ENCODE results near the gene PPP1R9B. TPM values are rescaled to one million over a fixed set of nuclear protein-coding genes. Genes with fewer than 3 reads are reported as not detected.

The PPP1R9B gene
- polyA plus RNA-seq, 1 donor = 30.7 TPM

DNA sequence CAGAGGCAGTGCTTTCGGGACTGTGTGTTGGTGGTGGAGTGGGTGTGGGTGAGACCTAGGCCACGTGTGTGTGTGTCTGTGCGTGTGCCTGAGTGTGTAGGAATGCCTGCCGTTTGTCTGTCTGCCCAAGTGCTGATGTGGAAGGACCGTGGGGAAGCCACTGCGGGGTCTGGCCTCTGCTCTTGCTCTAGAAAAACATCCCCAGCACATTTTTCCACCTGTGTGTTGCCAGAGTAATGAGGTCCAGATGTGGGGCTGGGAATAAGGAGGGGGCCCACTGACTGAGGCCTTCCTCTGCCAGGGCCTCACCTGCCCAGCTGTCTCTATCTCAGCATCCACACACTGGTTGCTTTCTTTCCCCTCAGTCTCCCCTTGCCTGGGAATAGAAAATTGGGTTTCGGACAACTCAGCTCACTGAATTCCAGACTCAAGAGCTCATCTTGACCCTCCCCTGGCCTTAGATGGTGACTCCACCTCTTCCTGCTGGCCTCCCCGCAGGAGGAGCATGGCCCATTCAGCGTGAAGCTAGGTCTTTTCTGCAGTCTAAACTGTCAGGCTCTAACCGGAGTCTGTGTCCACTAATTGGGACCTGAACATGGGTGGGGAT lies 23.0 kb upstream of the PPP1R9B start:
- Histone ChIP-seq H3K4me1 (ENCODE audit: control insufficient read depth, insufficient read depth, low read length) (peaks cover 29% of the 10 kb centered on the region), H3K36me3 (ENCODE audit: control insufficient read depth, insufficient read depth, low read length) (no peaks in the 10 kb centered on the region), H3K27me3 (ENCODE audit: control insufficient read depth, insufficient read depth, low read length) (no peaks in the 10 kb centered on the region), H3K27ac (ENCODE audit: low read length) (peak overlapping the region; percentile 20), H3K4me3 (ENCODE audit: low read length) (no peak overlapping the region), H3K9me3 (ENCODE audit: control insufficient read depth, low read depth, low read length) (no peaks in the 10 kb centered on the region)
- peak in 1 of 2 donors; percentile 31 for DNase-seq
- no CpG with 5 or more reads among the region's 10 CpGs for WGBS (ENCODE audit: insufficient coverage, low lambda C conversion rate)

DNA sequence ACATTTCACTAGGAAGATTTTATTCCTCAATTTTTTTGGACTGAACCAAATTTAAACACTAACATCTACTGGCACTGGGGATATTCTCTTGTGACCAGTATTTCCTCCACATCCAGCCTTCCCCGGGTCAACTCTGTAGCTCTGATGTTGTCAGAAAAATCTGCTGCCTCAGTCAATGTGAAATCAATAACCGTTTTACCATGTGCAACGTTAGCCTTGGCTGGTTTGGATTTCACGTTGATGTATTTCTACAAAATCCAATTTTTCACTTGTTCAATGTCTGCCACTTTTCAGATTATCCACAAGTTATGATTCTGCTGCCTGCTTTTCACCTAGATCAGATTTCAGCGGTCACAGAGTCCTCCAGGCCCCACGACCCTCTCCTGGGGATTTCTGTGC lies 22.5 kb upstream of the PPP1R9B start:
- no peaks in the 10 kb centered on the region for H3K36me3 ChIP-seq (ENCODE audit: control insufficient read depth, insufficient read depth, low read length)

DNA sequence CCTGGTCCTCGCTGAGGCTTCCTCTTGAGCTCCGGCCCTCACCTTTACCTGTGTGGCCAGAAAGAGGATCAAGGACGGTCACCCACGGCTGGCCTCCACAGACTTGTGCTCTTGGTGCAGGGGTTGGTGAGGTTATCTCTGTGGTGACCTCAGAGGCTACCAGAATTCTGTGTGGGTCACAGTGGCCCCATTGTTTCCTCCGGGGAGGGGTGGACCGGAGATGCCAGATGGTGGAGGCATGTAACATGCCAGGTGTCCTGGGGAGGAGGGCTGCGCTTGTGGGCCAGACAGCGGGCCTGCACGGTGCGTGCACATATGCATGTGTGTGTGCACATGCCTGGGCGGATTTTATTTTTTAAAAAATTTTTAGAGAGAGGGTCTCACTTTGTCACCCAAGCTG lies 21.7 kb upstream of the PPP1R9B start:
- no peaks in the 10 kb centered on the region for H3K27me3 ChIP-seq (ENCODE audit: control insufficient read depth, insufficient read depth, low read length)
- H3K36me3 ChIP-seq (ENCODE audit: control insufficient read depth, insufficient read depth, low read length) = no peaks in the 10 kb centered on the region
- H3K9me3 ChIP-seq (ENCODE audit: control insufficient read depth, low read depth, low read length) = no peaks in the 10 kb centered on the region
- DNase-seq = no peak
- H3K27ac ChIP-seq (ENCODE audit: low read length) = no peak overlapping the region
- WGBS (ENCODE audit: insufficient coverage, low lambda C conversion rate) = no CpG with 5 or more reads among the region's 11 CpGs
- H3K4me1 ChIP-seq (ENCODE audit: control insufficient read depth, insufficient read depth, low read length) = peaks cover 16% of the 10 kb centered on the region
- H3K4me3 ChIP-seq (ENCODE audit: low read length) = no peak overlapping the region

More for the DNA sequence above, 22.5 kb upstream of the PPP1R9B start:
- Histone ChIP-seq H3K27me3 (ENCODE audit: control insufficient read depth, insufficient read depth, low read length) (no peaks in the 10 kb centered on the region), H3K4me1 (ENCODE audit: control insufficient read depth, insufficient read depth, low read length) (peaks cover 24% of the 10 kb centered on the region), H3K4me3 (ENCODE audit: low read length) (no peak overlapping the region), H3K9me3 (ENCODE audit: control insufficient read depth, low read depth, low read length) (no peaks in the 10 kb centered on the region), H3K27ac (ENCODE audit: low read length) (peak overlapping the region; percentile 20)
- DNase-seq = no peak
- no CpG with 5 or more reads among the region's 6 CpGs for WGBS (ENCODE audit: insufficient coverage, low lambda C conversion rate)

DNA sequence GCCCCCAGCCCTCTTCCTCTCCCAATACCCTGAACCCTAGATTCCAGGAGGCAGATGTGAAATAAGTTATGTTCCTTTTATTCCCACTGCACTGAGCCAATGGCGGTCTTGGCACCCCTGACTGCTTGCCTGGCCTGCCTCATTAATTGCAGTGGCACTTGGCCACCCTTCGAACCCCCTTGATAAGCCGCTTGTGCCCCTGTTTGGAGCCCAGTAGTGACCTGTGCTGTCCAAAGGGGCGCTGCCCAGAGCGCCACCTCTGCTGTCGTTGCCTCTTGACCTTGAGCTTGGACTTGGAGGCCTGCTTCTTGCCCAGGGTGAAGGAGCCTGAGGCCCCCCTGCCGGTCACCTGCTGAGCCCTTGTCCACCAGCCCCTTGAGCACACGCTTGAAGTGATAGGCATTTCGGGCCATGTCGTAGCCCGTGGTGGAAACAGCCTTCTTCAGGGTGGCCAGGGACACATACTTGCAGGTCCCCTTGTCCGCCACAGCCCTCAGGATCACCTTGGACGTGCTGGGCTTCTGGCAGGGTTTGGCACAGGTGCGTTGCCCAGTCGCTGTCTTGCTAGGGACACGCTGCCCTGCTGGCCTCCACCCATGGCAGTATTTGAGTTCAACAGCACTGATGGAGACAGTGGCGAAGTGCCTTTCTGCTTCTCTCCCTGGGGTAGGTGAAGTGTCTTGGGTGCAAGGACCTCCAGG lies 21.0 kb upstream of the PPP1R9B start:
- no peak overlapping the region for H3K4me3 ChIP-seq (ENCODE audit: low read length)
- no peaks in the 10 kb centered on the region for H3K27me3 ChIP-seq (ENCODE audit: control insufficient read depth, insufficient read depth, low read length)
- H3K36me3 ChIP-seq (ENCODE audit: control insufficient read depth, insufficient read depth, low read length) = no peaks in the 10 kb centered on the region
- DNase-seq = no peak
- no peaks in the 10 kb centered on the region for H3K9me3 ChIP-seq (ENCODE audit: control insufficient read depth, low read depth, low read length)
- WGBS (ENCODE audit: insufficient coverage, low lambda C conversion rate) = no CpG with 5 or more reads among the region's 17 CpGs
- H3K27ac ChIP-seq (ENCODE audit: low read length) = no peak overlapping the region
- peaks cover 12% of the 10 kb centered on the region for H3K4me1 ChIP-seq (ENCODE audit: control insufficient read depth, insufficient read depth, low read length)

DNA sequence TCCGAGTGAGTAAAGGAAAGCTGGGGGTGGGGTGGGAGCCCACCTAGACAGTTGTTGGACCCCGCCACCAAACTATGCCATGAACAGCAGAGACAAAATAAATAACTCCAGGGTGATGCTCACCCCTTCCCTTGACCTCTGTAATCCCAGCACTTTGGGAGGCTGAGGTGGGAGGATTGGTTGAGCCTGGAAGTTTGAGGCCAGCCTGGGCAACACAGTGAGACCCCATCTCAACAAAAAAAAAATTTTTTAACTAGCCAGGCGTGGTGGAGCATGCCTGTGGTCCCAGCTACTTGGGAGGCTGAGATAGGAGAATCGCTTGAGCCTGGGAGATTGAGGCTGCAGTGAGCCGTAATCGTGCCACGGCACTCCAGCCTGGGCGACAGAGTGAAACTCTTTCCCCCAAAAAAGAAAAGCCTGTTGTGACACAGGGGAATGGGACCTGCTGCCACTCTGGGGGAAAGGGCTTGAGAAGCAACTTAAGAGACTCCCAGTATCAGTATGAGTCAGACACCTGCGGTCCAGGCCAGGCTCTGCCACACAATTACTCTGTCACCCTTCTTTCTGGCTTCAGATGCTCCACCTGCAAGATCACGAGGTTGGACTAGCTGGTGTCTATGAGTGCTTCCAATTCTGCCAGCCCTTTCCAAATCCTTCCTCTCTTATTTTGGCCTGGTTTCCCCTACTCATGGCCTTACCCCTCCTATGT lies 20.3 kb upstream of the PPP1R9B start:
- Histone ChIP-seq H3K27ac (ENCODE audit: low read length) (no peak overlapping the region), H3K36me3 (ENCODE audit: control insufficient read depth, insufficient read depth, low read length) (no peaks in the 10 kb centered on the region), H3K27me3 (ENCODE audit: control insufficient read depth, insufficient read depth, low read length) (no peaks in the 10 kb centered on the region), H3K9me3 (ENCODE audit: control insufficient read depth, low read depth, low read length) (no peaks in the 10 kb centered on the region), H3K4me3 (ENCODE audit: low read length) (no peak overlapping the region), H3K4me1 (ENCODE audit: control insufficient read depth, insufficient read depth, low read length) (peaks cover 9% of the 10 kb centered on the region)
- no peak for DNase-seq
- WGBS (ENCODE audit: insufficient coverage, low lambda C conversion rate) = no CpG with 5 or more reads among the region's 10 CpGs

DNA sequence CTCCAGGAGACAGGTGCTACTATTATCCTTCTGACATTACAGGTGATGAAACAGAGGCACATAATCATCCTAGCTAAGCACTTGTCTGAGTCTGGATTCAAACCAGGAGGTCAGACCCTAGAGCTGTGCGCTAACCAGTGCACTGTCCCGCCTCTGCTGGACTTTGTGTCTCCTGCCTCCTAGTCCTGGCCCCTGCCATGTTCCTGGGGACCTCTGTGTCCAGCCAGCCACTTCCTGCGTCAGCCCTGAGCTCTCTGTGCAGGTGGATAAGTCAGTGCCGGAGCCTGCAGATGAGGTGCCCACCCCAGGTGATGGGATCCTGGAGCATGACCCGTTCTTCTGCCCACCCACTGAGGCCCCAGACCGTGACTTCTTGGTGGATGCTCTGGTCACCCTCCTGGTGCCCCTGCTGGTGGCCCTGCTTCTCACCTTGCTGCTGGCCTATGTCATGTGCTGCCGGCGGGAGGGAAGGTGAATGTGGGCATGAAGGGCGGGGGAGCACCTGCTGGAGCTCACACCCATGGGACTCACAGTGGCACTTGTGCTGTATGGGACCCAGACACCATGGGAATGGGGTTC lies 19.5 kb upstream of the PPP1R9B start:
- no CpG with 5 or more reads among the region's 9 CpGs for WGBS (ENCODE audit: insufficient coverage, low lambda C conversion rate)
- no peaks in the 10 kb centered on the region for H3K9me3 ChIP-seq (ENCODE audit: control insufficient read depth, low read depth, low read length)
- no peaks in the 10 kb centered on the region for H3K36me3 ChIP-seq (ENCODE audit: control insufficient read depth, insufficient read depth, low read length)
- no peak for DNase-seq
- no peak overlapping the region for H3K27ac ChIP-seq (ENCODE audit: low read length)
- no peaks in the 10 kb centered on the region for H3K27me3 ChIP-seq (ENCODE audit: control insufficient read depth, insufficient read depth, low read length)
- no peak overlapping the region for H3K4me3 ChIP-seq (ENCODE audit: low read length)
- peaks cover under 1% of the 10 kb centered on the region for H3K4me1 ChIP-seq (ENCODE audit: control insufficient read depth, insufficient read depth, low read length)

DNA sequence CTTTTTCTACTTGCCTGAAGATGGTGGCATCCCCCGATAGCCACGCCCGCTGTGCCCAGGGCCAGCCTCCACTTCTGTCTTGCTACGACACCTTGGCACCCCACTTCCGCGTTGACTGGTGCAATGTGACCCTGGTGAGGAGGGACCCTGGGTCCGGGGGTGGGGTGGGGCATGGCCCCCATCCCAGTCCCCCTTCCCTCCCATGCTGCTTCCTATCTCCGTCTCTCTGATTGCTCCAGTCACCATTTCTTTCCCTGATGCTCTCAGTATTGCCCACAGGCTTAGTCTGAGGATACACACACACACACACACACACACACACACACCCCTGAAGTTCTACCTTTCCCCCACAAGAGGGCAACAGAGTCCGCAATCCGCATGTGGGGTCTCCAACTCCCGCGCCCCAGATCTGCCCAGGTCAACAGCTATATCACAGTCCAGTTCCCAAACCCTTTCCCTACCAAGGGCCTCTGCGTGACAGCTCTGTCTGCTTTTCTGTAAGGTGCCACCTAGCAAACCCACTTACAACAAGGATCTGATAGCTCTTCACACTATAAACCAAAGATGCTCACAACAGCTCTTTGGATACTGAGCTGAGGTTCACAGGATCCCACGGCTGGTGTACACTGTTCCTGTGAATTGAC lies 18.8 kb upstream of the PPP1R9B start:
- H3K27me3 ChIP-seq (ENCODE audit: control insufficient read depth, insufficient read depth, low read length) = no peaks in the 10 kb centered on the region
- no peak overlapping the region for H3K27ac ChIP-seq (ENCODE audit: low read length)
- peak; percentile 53 to 75 for DNase-seq
- H3K4me3 ChIP-seq (ENCODE audit: low read length) = no peak overlapping the region
- H3K4me1 ChIP-seq (ENCODE audit: control insufficient read depth, insufficient read depth, low read length) = no peaks in the 10 kb centered on the region
- no peaks in the 10 kb centered on the region for H3K36me3 ChIP-seq (ENCODE audit: control insufficient read depth, insufficient read depth, low read length)
- H3K9me3 ChIP-seq (ENCODE audit: control insufficient read depth, low read depth, low read length) = no peaks in the 10 kb centered on the region
- no CpG with 5 or more reads among the region's 14 CpGs for WGBS (ENCODE audit: insufficient coverage, low lambda C conversion rate)

DNA sequence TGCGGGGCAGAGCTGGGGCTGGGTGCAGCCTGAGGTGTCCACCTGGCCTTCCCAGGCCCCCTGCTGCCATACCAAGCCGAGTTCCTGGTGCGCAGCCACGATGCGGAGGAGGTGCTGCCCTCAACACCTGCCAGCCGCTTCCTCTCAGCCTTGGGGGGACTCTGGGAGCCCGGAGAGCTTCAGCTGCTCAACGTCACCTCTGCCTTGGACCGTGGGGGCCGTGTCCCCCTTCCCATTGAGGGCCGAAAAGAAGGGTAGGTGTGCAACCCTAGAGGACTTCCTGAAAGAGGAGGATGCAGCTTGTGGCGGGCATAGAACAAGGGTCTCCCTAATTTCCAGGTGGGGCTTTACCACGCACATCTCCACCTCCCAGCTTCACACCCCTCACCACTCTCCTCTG lies 17.8 kb upstream of the PPP1R9B start:
- no peak overlapping the region for H3K4me3 ChIP-seq (ENCODE audit: low read length)
- DNase-seq = no peak
- no peaks in the 10 kb centered on the region for H3K27me3 ChIP-seq (ENCODE audit: control insufficient read depth, insufficient read depth, low read length)
- H3K9me3 ChIP-seq (ENCODE audit: control insufficient read depth, low read depth, low read length) = no peaks in the 10 kb centered on the region
- no CpG with 5 or more reads among the region's 13 CpGs for WGBS (ENCODE audit: insufficient coverage, low lambda C conversion rate)
- H3K4me1 ChIP-seq (ENCODE audit: control insufficient read depth, insufficient read depth, low read length) = no peaks in the 10 kb centered on the region
- no peaks in the 10 kb centered on the region for H3K36me3 ChIP-seq (ENCODE audit: control insufficient read depth, insufficient read depth, low read length)
- no peak overlapping the region for H3K27ac ChIP-seq (ENCODE audit: low read length)

DNA sequence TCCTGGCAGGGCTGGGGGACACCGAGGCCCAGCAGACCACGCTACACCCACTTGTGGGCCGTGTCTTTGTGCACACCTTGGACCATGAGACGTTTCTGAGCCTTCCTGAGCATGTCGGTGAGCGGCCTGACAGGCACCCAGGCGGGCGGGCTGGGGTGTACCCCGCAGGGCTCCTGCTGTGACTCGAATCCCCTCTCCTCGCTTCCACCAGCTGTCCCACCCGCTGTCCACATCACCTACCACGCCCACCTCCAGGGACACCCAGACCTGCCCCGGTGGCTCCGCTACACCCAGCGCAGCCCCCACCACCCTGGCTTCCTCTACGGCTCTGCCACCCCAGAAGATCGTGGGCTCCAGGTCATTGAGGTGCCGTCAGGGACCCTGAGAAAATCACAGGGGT lies 16.9 kb upstream of the PPP1R9B start:
- no peaks in the 10 kb centered on the region for H3K4me1 ChIP-seq (ENCODE audit: control insufficient read depth, insufficient read depth, low read length)
- H3K4me3 ChIP-seq (ENCODE audit: low read length) = no peak overlapping the region
- H3K27ac ChIP-seq (ENCODE audit: low read length) = no peak overlapping the region
- H3K9me3 ChIP-seq (ENCODE audit: control insufficient read depth, low read depth, low read length) = no peaks in the 10 kb centered on the region
- WGBS (ENCODE audit: insufficient coverage, low lambda C conversion rate) = no CpG with 5 or more reads among the region's 19 CpGs
- H3K36me3 ChIP-seq (ENCODE audit: control insufficient read depth, insufficient read depth, low read length) = no peaks in the 10 kb centered on the region
- H3K27me3 ChIP-seq (ENCODE audit: control insufficient read depth, insufficient read depth, low read length) = no peaks in the 10 kb centered on the region
- DNase-seq = no peak

DNA sequence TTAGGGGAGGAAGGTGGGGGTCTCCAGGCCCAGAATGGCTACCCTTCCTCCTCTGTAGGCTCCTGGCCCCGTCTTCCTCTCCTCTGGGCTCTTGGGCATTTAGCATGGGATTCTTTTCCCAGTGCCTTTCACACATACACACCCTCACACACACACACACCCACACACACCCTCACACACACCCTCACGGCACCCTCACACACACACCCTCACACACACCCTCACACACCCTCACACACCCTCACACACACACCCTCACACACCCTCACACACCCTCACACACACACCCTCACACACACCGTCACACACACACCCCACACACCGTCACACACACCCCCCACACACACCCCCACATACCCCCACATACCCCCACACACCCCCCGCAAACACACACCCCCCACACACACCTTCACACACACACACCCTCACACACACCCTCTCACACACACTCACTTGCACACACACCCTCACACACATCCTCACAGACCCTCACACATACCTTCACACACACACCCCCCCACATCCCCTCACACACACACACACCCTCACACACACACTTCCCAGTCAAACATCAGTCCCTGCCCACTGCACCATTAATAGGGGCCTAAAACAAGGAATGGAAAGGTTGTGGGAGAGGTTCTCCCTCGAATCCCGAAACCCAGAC lies 16.2 kb upstream of the PPP1R9B start:
- whole genome bisulfite sequencing (ENCODE audit: insufficient coverage, low lambda C conversion rate) = no CpG with 5 or more reads among the region's 7 CpGs
- Histone ChIP-seq H3K4me1 (ENCODE audit: control insufficient read depth, insufficient read depth, low read length) (no peaks in the 10 kb centered on the region), H3K9me3 (ENCODE audit: control insufficient read depth, low read depth, low read length) (no peaks in the 10 kb centered on the region), H3K4me3 (ENCODE audit: low read length) (no peak overlapping the region), H3K36me3 (ENCODE audit: control insufficient read depth, insufficient read depth, low read length) (no peaks in the 10 kb centered on the region), H3K27me3 (ENCODE audit: control insufficient read depth, insufficient read depth, low read length) (no peaks in the 10 kb centered on the region), H3K27ac (ENCODE audit: low read length) (no peak overlapping the region)
- no peak for DNase-seq
